Stimulated activated CD8-positive, alpha-beta memory T cell treated with anti-CD3 and anti-CD28 coated beads, Interleukin-7, amount 100 ng/mL, for 1 hour (primary cell): Measurements from ENCODE around the gene SULF2.
A peak's percentile ranks its signal among the peaks of the same experiment; 100 is the strongest.

ENCODE experiments used
- DNase-seq, 2 donors: peaks; one replicate each; pipeline ENCODE4 v3.0.0-alpha.2; 2020; ENCODE audit warnings: low read depth in 2 of 2

The SULF2 gene

GRCh38 chr20:47669152-47669425 lies 116.2 kb downstream of the SULF2 start:
- DNase-seq, result no peak

DNA sequence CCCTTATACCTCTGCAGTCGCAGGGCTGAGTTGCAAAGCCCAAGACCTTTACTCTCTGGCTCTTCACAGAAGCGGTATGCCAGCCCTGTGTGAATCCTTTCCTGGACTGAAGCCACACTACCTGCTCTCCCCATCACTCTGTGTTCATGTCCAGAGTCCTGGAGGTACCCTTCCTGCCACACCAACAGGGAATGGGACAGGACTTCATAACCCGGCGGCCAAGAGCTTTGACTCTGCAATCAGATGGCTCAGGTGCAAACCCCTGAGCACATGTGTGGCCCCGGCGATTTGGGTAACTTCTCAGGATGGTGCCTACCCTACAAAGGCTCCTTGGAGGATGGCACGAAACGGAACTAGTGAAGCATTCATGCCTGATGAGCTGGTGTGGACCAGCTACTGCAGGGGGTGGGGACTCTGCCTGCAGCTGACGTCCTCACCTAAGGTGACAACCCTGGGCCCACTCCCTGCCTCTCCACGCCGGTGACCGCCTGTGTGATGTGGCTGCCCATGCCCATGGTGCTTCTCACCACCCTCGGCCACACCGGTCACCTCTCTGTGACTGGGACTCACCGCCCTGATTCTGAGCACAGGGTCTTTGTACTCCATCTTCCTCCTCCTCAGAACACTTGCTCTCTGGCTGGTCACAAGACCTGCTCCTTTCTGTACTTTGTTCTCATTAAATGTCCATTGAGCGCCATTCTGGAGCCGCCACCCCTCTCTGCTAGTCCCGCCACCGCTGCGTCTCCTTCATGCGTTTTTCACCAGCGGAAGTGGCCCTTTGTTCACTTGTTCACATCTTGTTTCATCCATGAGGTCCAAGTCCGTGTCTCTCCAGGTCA lies 116.7 kb downstream of the SULF2 start:
- DNase-seq, result no peak

DNA sequence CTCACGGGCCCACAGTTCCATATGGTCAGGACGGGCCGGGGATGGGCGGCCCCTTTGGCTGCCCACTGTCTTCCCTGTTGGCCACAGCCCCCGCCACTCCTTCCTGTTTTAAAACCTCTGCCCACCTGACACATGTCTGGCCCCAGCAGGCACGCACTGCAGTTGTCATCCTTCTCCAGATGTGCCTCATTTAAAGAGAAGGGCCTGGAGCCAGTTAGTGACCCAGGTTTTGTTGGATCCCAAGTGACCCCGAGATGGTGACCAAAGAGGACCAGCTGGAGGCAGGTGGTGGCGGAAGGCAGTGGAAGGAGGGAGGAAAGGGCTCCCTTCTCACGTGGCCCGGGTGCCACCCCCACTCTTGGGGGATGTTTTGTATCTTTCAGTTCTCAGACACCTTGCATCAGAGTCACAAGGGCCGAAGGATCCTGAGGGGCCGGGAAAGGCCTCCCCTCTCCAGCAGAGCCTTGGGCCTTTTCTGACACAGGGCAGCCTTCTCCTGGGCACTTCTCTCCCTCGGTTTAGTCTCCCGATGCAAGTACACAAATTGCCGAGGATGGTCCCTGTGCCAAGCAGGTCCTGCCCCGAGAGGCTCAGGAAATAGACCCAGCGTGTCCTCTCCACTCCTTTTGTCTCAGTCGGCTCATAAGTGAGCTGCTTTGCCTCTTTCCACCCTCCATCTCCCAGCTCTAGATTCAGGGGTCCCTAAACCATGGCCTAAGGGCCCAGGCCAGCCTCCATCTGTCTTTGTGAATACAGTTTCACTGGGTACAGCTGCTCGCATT lies 117.6 kb downstream of the SULF2 start:
- no peak for DNase-seq

GRCh38 chr20:47667086-47667485 lies 118.2 kb downstream of the SULF2 start:
- no peak for DNase-seq

DNA sequence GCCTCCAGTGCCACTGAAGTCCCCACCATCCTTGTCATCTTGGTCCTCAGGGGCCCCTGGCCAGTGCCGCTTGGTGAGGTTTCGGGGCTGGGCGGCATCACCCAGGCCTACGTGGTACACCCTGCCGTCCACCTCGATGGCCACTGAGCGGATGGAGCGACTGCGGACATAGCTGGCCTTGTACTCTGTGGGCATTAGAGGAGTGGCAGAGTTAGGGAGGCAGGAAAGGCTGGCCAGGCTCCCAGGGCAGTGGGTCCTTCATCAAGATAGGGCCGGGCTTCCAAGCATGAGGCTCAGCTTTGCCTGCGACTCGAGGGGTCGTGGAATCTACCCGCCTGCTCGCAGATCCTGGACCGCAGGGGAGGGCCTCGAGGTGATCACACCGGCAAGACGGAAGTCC lies 119.0 kb downstream of the SULF2 start:
- DNase-seq, result no peak

- no peak for DNase-seq
Measured at GRCh38 chr20:47665221-47665991, 119.9 kb downstream of the SULF2 start.

- no peak for DNase-seq
Measured at GRCh38 chr20:47664744-47665143, 120.5 kb downstream of the SULF2 start.

DNA sequence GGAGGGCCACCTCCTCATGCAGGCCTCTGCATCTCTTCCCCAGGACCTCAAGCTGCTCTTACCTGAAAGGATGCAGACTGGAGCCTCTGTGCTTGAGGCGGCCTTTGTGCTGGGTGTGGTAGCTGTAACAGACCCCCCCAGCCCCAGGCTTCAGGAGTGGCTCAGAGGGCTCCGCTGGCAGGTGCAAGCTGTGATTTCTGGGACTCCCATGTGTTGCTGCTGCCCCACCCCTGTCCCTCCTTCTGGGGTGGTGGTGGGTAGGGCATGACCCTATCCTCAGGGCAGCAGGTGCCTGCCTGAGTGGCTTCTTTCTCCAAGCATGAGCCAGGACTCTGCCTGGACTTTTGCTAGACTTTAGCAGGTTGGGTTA lies 121.2 kb downstream of the SULF2 start:
- DNase-seq, result no peak

GRCh38 chr20:47663354-47664067 lies 121.8 kb downstream of the SULF2 start:
- peak; percentile 38 to 56 for DNase-seq

DNA sequence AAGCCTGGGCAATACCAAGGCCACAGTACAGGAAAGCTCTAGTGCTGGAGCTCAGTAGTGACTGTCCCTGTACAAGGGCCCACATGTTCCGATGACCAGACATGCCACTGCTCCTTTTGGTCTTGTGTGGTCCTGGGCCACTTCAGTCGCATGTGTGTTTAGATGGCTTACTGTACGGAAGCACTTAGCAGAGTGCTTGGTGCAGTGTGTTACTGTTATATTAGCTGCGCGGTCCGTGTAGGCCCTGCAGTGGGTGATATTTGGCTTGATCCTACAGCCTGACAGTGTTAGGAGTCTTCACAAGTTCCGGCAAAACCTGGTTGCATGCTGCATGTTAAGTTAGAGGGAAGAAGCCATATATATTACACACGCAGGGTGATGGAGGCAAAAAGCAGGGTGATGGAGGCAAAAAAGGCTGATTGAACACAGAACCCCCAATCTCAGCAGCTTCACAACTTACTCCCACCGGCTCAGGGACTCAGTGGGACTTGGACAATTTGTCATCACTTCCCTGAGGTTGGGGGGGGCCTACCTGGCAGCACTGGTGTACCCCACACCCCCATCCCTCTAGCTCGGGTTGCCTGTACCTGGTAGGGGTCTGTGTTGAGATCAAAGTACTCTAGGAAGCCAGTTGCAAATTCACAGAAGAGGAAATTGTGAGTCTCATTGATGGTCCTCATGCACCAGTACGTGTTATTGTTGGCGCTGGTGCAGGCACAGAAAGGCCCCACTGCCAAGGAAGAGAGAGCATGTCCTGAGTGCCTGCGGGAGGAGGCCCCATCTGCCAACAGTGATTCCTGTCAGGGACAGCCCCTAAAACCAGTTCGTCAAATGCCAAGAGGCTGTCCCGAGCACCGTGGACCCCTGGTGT lies 122.6 kb downstream of the SULF2 start:
- DNase-seq, result no peak

DNA sequence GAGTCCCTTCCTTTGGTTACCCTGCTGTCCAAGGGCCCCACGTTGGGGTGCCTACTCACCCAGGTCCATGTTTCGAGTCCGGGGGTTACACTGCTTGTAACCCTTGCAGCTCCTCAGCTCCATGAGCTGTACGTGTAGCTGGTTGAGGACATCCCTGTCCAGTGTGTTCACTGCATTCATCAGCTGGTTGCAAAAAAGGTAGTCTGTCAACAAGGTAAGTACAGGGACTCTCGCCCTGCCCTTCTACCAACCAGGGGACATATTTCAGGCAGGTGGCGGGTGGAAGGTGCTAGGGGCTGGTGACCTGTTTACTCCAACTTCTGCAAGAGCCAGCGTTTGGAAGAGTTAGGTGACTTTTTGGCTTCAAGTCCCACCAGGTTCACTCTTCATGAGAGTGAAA lies 123.6 kb downstream of the SULF2 start:
- no peak for DNase-seq

GRCh38 chr20:47660983-47661700 lies 124.1 kb downstream of the SULF2 start:
- no peak for DNase-seq

- no peak for DNase-seq
Measured at GRCh38 chr20:47660602-47660905, 124.7 kb downstream of the SULF2 start.

DNA sequence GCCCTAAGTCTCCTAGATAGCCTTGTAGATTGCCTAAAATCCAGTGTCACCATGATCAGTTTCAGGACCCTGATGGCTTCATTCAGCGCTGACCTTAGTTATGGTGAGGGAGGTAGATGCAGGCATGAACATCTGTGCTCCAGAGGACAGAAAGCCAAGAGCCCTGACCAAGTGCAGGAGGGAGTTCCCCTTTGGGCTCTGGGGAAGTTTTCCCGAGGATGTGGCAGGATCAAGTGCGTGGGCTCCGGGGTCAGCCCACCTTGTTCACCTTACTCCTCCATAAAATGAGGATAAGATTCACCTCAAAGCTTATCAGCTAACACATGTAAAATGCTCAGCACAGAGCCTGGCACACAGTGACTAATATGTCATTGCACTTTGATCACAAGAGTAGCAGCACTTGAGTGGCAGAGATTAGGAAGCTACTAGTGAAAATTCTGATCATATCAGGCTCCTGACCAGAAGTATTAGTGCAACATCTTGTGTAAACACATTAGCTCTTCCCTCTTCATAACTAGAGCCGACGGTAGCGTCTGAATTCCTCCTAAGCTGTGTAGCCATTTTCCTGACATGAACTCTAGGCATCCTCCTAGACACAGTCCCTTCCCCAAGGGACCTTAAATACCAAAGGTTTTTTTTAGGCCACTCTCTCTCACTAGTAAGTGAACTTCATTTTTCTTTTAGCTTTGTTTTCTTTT lies 125.2 kb downstream of the SULF2 start:
- no peak for DNase-seq

GRCh38 chr20:47656318-47656717 lies 129.0 kb downstream of the SULF2 start:
- DNase-seq, result no peak

GRCh38 chr20:47655635-47656034 lies 129.6 kb downstream of the SULF2 start:
- DNase-seq, result no peak

DNA sequence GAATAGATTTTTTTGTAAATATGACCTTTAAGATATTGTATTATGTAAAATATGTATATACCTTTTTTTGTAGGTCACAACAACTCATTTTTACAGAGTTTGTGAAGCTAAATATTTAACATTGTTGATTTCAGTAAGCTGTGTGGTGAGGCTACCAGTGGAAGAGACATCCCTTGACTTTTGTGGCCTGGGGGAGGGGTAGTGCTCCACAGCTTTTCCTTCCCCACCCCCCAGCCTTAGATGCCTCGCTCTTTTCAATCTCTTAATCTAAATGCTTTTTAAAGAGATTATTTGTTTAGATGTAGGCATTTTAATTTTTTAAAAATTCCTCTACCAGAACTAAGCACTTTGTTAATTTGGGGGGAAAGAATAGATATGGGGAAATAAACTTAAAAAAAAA lies 130.9 kb downstream of the SULF2 start:
- no peak for DNase-seq

GRCh38 chr20:47653869-47654268 lies 131.4 kb downstream of the SULF2 start:
- no peak for DNase-seq

DNA sequence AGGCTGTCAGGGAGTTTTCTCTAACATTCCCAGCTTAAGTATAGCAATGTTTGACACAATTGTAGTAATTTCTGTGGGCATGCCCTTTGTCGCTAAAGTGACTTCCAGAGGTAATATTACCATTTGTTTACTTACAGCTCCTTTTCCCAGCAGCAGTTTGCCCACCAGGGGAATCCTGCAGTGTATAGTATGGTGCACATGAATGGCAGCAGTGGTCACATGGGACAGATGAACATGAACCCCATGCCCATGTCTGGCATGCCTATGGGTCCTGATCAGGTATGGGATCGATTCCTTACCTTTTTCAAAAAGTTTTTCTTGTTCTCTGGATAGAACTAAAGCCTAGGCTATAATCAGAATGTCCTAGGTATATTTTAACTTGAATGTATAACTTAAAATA lies 132.5 kb downstream of the SULF2 start:
- DNase-seq, result no peak

GRCh38 chr20:47652301-47652700 lies 133.0 kb downstream of the SULF2 start:
- DNase-seq, result no peak
